Stromal cell of bone marrow (primary cell): ENCODE data around the gene ABCD1.
"Not testable (repeated sequence)": the region's sequence is repeated elsewhere in the genome, so short reads cannot be mapped to it uniquely, and the experiment has no call there.

Experiments used
- DNase-seq: peaks from one replicate; pipeline ENCODE4 v3.0.0-alpha.2; 2012; ENCODE audit warnings: low read depth

The ABCD1 gene

GRCh38 chrX:153734871-153735270, 10.2 kb downstream of the ABCD1 start:
- no peak for DNase-seq

GRCh38 chrX:153735274-153735673, 10.6 kb downstream of the ABCD1 start:
- no peak for DNase-seq

GRCh38 chrX:153736071-153736820, 11.6 kb downstream of the ABCD1 start:
- DNase-seq = no peak

GRCh38 chrX:153736871-153737441, 12.3 kb downstream of the ABCD1 start:
- no peak for DNase-seq

- no peak for DNase-seq
Observed at GRCh38 chrX:153738056-153738605, 13.5 kb downstream of the ABCD1 start.

- DNase-seq = no peak
Observed at GRCh38 chrX:153739754-153740486, 15.3 kb downstream of the ABCD1 start.

GRCh38 chrX:153740631-153741222, 16.1 kb downstream of the ABCD1 start:
- DNase-seq = no peak

- DNase-seq = no peak
Observed at GRCh38 chrX:153741446-153741845, 16.8 kb downstream of the ABCD1 start.

GRCh38 chrX:153742111-153742510, 17.5 kb downstream of the ABCD1 start:
- DNase-seq = not testable (repeated sequence)

GRCh38 chrX:153742796-153743467, 18.3 kb downstream of the ABCD1 start:
- not testable (repeated sequence) for DNase-seq

- not testable (repeated sequence) for DNase-seq
Observed at GRCh38 chrX:153743468-153744209, 19.0 kb downstream of the ABCD1 start.

- no peak for DNase-seq
Observed at GRCh38 chrX:153744210-153745066, 19.8 kb downstream of the ABCD1 start.

GRCh38 chrX:153745067-153745433, 20.4 kb downstream of the ABCD1 start:
- DNase-seq = not testable (repeated sequence)

- DNase-seq = no peak
Observed at GRCh38 chrX:153746359-153746758, 21.7 kb downstream of the ABCD1 start.

- DNase-seq = not testable (repeated sequence)
Observed at GRCh38 chrX:153746991-153747390, 22.3 kb downstream of the ABCD1 start.

GRCh38 chrX:153749017-153749416, 24.4 kb downstream of the ABCD1 start:
- DNase-seq = not testable (repeated sequence)

GRCh38 chrX:153750127-153750774, 25.6 kb downstream of the ABCD1 start:
- no peak for DNase-seq

GRCh38 chrX:153755136-153755535, 30.5 kb downstream of the ABCD1 start:
- no peak for DNase-seq

GRCh38 chrX:153761863-153762262, 37.2 kb downstream of the ABCD1 start:
- DNase-seq = no peak
